Gastroesophageal sphincter (tissue), 4 donors: Measurements from ENCODE around the gene ARL5C. TPM values are rescaled to one million over a fixed set of nuclear protein-coding genes. Genes with fewer than 3 reads are reported as not detected.

Source experiments
- ATAC-seq: fragments of 150-250 bp; one replicate; pipeline ENCODE4 v1.9.1; 2016; ENCODE audit warnings: mild to moderate bottlenecking, moderate library complexity
- H3K27ac ChIP-seq, 4 donors: fragments of 200-600 bp; sonication (generic) in 3 of 4; 1 replicate in 3 of 4; 2 replicates in 1 of 4; pipeline ENCODE4 v1.5.1; 2016 to 2019
- H3K27me3 ChIP-seq: fragments of 200-600 bp; sonication (generic); one replicate; pipeline ENCODE4 v1.5.1; 2019
- H3K36me3 ChIP-seq, 2 donors: fragments of 200-600 bp; sonication (generic); one replicate each; pipeline ENCODE4 v1.5.1; 2019; ENCODE audit warnings: control low read depth in 1 of 2
- H3K4me1 ChIP-seq, 3 donors: fragments of 200-600 bp; sonication (generic); 1 replicate in 2 of 3; 2 replicates in 1 of 3; pipeline ENCODE4 v1.5.1; 2016 to 2019; ENCODE audit warnings: control low read depth in 2 of 3
- H3K4me3 ChIP-seq, 2 donors: fragments of 200-600 bp; sonication (generic); one replicate each; pipeline ENCODE4 v1.5.1; 2019; ENCODE audit warnings: mild to moderate bottlenecking in 1 of 2, moderate library complexity in 1 of 2
- H3K9me3 ChIP-seq, 3 donors: fragments of 200-600 bp; sonication (generic); one replicate each; pipeline ENCODE4 v1.5.1; 2017 to 2019; ENCODE audit warnings: control low read depth in 2 of 3
- EP300 ChIP-seq: sonication (generic); formaldehyde crosslinking; IDR thresholded peaks from one replicate; pipeline ENCODE4 v1.6.1; 2017; ENCODE audit warnings: antibody characterized with exemption, mild to moderate bottlenecking
- POLR2A ChIP-seq, 2 donors: fragments of 450-650 bp; IDR thresholded peaks; one replicate each; pipeline ENCODE4 v1.6.1; 2017; ENCODE audit warnings: antibody characterized with exemption in 2 of 2, mild to moderate bottlenecking in 2 of 2, moderate library complexity in 1 of 2
- POLR2AphosphoS5 ChIP-seq: sonication (generic); formaldehyde crosslinking; IDR thresholded peaks from one replicate; pipeline ENCODE4 v1.6.1; 2017; ENCODE audit warnings: antibody characterized with exemption
- WGBS, 2 donors: methylation state at CpG; one replicate each; pipeline ENCODE4 v1.1.5; 2018; ENCODE audit warnings: low coverage in 1 of 2; 5-methylcytosine and 5-hydroxymethylcytosine counted together
- total RNA-seq, 4 donors: library from RNA; depleted of rRNA; stranded (reverse); fragments of >200 nt; gene quantifications; one replicate each; pipeline ENCODE4 v1.1.0, GENCODE V29; 2016
- TF ChIP-seq, protein P1 (sequence below), 4 experiments: fragments of 200-600 bp in 2 of 4; fragments of 450-650 bp in 2 of 4; sonication (generic) in 1 of 4; IDR thresholded peaks; one replicate each; pipeline ENCODE4 v1.5.1; 2017 to 2019; ENCODE audit warnings: antibody characterized with exemption in 4 of 4, mild to moderate bottlenecking in 2 of 4, moderate library complexity in 2 of 4

ARL5C gene
- total RNA-seq, 4 donors from 2014 or later, result not detected

GRCh38 chr17:39197380-39198185, 31.6 kb upstream of the ARL5C start, which contains the start of gene CACNB1:
Gene CACNB1, minus strand, starts transcription at chr17:39197669. Its CDS starts 174 bp downstream, at chr17:39197495.
- H3K36me3 ChIP-seq, result peaks cover 0 to 35% of the 10 kb centered on the region in 2 donors
- peak; percentile 74 for ATAC-seq
- no peaks in the 10 kb centered on the region for H3K9me3 ChIP-seq
- H3K4me1 ChIP-seq, result peaks cover 7 to 81% (median 29%) of the 10 kb centered on the region in 3 donors
- peak within 1 kb of the TSS; percentile 49 to 95 (median 92) for H3K27ac ChIP-seq
- H3K4me3 ChIP-seq, result peak within 1 kb of the TSS; percentile 69 to 70
- WGBS, 2 donors, result 0% methylated on average over 16 of the region's 55 CpGs; no CpG with 5 or more reads in 1 of the 2 donors
- TF ChIP-seq, protein P1, sequence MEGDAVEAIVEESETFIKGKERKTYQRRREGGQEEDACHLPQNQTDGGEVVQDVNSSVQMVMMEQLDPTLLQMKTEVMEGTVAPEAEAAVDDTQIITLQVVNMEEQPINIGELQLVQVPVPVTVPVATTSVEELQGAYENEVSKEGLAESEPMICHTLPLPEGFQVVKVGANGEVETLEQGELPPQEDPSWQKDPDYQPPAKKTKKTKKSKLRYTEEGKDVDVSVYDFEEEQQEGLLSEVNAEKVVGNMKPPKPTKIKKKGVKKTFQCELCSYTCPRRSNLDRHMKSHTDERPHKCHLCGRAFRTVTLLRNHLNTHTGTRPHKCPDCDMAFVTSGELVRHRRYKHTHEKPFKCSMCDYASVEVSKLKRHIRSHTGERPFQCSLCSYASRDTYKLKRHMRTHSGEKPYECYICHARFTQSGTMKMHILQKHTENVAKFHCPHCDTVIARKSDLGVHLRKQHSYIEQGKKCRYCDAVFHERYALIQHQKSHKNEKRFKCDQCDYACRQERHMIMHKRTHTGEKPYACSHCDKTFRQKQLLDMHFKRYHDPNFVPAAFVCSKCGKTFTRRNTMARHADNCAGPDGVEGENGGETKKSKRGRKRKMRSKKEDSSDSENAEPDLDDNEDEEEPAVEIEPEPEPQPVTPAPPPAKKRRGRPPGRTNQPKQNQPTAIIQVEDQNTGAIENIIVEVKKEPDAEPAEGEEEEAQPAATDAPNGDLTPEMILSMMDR (IDR thresholded peaks at IDR 0.05), result no peak
- peak; percentile 29 to 40 for TF ChIP-seq POLR2A (IDR thresholded peaks at IDR 0.05)
- TF ChIP-seq POLR2AphosphoS5, result peak; percentile 48
- H3K27me3 ChIP-seq, result no peaks in the 10 kb centered on the region

DNA sequence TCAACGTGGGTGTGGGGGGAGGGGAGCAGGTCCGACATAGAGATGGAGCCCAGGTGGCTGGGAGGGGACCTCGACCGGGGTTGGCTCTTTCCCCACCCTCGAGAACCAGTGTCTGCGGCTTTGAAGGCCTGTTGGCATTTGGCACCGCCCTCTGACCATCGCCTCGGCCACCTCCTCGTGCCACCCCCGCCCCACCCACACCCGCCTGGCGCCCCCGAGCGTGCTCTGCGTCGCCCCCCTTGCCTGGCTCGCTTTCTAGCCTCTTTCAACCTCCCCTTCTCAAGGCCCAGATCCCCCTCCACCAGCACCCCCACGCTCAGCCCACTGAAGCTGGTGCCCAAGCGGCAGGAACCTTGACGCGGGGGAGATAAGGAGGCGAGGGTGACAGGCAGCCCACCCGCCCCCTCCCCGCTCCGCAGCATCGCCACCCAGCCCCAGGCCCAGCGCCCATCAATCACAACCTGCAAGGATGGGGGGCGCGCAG, 30.9 kb upstream of the ARL5C start:
- no peak for ATAC-seq
- H3K27me3 ChIP-seq, result no peaks in the 10 kb centered on the region
- H3K4me3 ChIP-seq, result peak overlapping the region; percentile 69 to 70
- 0% methylated on average over 1 of the region's 30 CpGs; no CpG with 5 or more reads in 1 of the 2 donors for WGBS, 2 donors
- peaks cover 7 to 74% (median 27%) of the 10 kb centered on the region in 3 donors for H3K4me1 ChIP-seq
- peak overlapping the region; percentile 49 to 95 (median 92) for H3K27ac ChIP-seq
- H3K9me3 ChIP-seq, result no peaks in the 10 kb centered on the region
- peaks cover 0 to 35% of the 10 kb centered on the region in 2 donors for H3K36me3 ChIP-seq
- TF ChIP-seq POLR2AphosphoS5 (no peak), EP300 (no peak), POLR2A (IDR thresholded peaks at IDR 0.05) (no peak)
- TF ChIP-seq, protein P1 (IDR thresholded peaks at IDR 0.05), result no peak

- 86% methylated on average over 1 of the region's 8 CpGs; no CpG with 5 or more reads in 1 of the 2 donors for WGBS, 2 donors
- H3K9me3 ChIP-seq, result no peaks in the 10 kb centered on the region
- TF ChIP-seq POLR2AphosphoS5 (no peak), EP300 (no peak), POLR2A (IDR thresholded peaks at IDR 0.05) (no peak)
- TF ChIP-seq, protein P1 (IDR thresholded peaks at IDR 0.05), result no peak
- peak overlapping the region in 3 of 4 donors; percentile 89 to 95 (median 95) for H3K27ac ChIP-seq
- peak overlapping the region; percentile 69 to 70 for H3K4me3 ChIP-seq
- H3K4me1 ChIP-seq, result peaks cover 4 to 69% (median 22%) of the 10 kb centered on the region in 3 donors
- H3K27me3 ChIP-seq, result no peaks in the 10 kb centered on the region
- ATAC-seq, result no peak
- H3K36me3 ChIP-seq, result peaks cover 0 to 35% of the 10 kb centered on the region in 2 donors
Observed at GRCh38 chr17:39196241-39196807, 30.4 kb upstream of the ARL5C start.

DNA sequence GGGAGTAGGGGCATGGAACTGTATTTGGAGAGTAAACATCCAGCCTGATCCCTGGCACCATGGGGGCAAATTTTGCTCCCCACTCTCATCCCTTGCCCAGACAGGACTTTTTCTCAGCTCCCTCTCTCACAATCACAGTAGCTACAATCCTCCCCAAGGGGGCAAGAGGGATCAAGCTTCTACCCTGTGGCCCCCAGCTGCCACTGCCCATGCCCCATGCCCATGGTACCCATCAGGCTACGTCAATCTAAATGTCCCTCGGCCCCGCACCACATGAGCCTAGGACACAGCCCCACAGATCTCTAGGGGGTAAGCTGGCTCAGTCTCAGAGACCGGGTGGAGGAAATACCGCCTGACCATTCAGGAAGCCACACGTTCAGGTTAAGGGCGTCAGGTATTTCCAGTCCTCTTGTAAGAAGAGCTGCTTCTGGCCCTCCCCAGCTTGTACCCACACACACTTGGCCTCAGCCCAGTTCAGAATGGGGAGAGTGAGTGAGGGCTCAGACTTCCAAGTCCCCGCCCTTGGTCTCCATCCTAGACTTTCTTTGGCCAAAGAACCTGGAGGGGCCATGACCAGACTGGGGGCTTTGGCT, 29.7 kb upstream of the ARL5C start:
- Histone ChIP-seq H3K4me3 (peak overlapping the region in 1 of 2 donors; percentile 70), H3K4me1 (peaks cover 0 to 62% (median 15%) of the 10 kb centered on the region in 3 donors), H3K27ac (peak overlapping the region in 3 of 4 donors; percentile 64 to 95 (median 89)), H3K9me3 (no peaks in the 10 kb centered on the region), H3K36me3 (peaks cover 0 to 38% of the 10 kb centered on the region in 2 donors), H3K27me3 (no peaks in the 10 kb centered on the region)
- ATAC-seq, result no peak
- no peak for TF ChIP-seq POLR2AphosphoS5
- TF ChIP-seq, protein P1 (IDR thresholded peaks at IDR 0.05), result no peak
- TF ChIP-seq POLR2A (IDR thresholded peaks at IDR 0.05), result no peak
- TF ChIP-seq EP300, result no peak
- 50 to 54% methylated on average over 2 to 6 of the region's 8 CpGs for WGBS, 2 donors
